Ishikawa (cell line): ENCODE results near the gene PSMB2.

Experiments used
- CEBPB ChIP-seq: IDR thresholded peaks from 2 replicates; pipeline ENCODE4 v1.6.1; 2012
- CREB1 ChIP-seq: IDR thresholded peaks from 2 replicates; pipeline ENCODE4 v1.6.1; 2012; ENCODE audit warnings: low read depth
- EGR1 ChIP-seq: IDR thresholded peaks from 2 replicates; pipeline ENCODE4 v1.6.1; 2012
- EP300 ChIP-seq: IDR thresholded peaks from 2 replicates; pipeline ENCODE4 v1.6.1; 2012; ENCODE audit warnings: borderline replicate concordance
- FOXM1 ChIP-seq: IDR thresholded peaks from 2 replicates; pipeline ENCODE4 v1.6.1; 2012; ENCODE audit warnings: low read depth, borderline replicate concordance
- NFIC ChIP-seq: IDR thresholded peaks from 2 replicates; pipeline ENCODE4 v1.6.1; 2012
- RAD21 ChIP-seq: IDR thresholded peaks from 2 replicates; pipeline ENCODE4 v1.6.1; 2012; ENCODE audit warnings: low read depth
- TAF1 ChIP-seq: IDR thresholded peaks from 2 replicates; pipeline ENCODE4 v1.6.1; 2012; ENCODE audit warnings: low read depth, mild to moderate bottlenecking
- TCF12 ChIP-seq: IDR thresholded peaks from 2 replicates; pipeline ENCODE4 v1.6.1; 2012; ENCODE audit warnings: low read depth
- TEAD4 ChIP-seq: IDR thresholded peaks from 2 replicates; pipeline ENCODE4 v1.6.1; 2012
- USF1 ChIP-seq: IDR thresholded peaks from 2 replicates; pipeline ENCODE4 v1.6.1; 2012
- YY1 ChIP-seq: IDR thresholded peaks from 2 replicates; pipeline ENCODE4 v1.6.1; 2012; ENCODE audit warnings: low read depth
- ZBTB7A ChIP-seq: IDR thresholded peaks from 2 replicates; pipeline ENCODE4 v1.6.1; 2012; ENCODE audit warnings: low read depth
- TF ChIP-seq, protein P1 (sequence below): IDR thresholded peaks from 2 replicates; pipeline ENCODE4 v1.6.1; 2012; ENCODE audit warnings: low read depth, mild to moderate bottlenecking
- TF ChIP-seq, protein P2 (sequence below): IDR thresholded peaks from 2 replicates; pipeline ENCODE4 v1.6.1; 2012

PSMB2 gene

DNA sequence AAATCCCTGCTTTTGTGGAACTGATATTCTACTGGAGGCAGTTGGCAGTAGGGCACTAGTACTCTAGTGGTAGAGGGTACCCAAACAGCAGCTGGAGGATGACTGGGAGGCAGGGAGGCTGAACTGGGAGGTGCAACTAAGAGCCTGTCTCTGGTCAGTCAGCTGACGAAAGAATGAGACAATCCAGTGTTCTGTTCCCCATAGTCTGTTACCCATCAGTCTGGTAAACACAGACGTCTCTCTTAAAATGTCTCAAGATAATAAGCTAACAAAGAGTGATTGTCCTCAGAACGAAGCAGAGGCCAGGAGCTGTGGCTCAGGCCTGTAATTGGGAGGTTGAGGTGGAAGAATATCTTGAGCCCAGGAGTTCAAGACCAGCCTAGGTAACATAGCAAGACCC is 37.9 kb downstream of the PSMB2 start:
- TF ChIP-seq TEAD4 (no peak), CREB1 (no peak), FOXM1 (no peak), NFIC (no peak), EP300 (no peak), TCF12 (no peak), RAD21 (no peak), YY1 (no peak), USF1 (no peak), TAF1 (no peak)

DNA sequence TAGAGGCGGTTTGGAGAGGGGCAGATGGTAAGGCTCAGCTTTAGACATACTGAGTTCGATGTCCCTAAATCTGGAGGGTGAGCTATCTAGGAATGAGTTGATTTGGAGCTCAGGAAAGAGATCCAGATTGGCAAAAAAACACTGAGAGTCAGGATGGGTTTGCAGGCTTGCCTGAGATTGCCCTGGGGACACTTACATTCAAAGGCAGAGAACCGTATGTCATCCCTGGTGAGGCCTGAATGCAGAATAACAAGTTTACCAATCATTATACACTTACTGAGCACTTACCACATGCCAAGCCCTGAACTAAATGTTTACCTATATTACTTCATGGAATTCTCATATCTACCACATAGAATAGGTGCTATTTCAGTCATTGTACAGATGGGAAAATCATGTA is 40.7 kb downstream of the PSMB2 start:
- TF ChIP-seq FOXM1 (no peak), USF1 (no peak), NFIC (no peak), YY1 (no peak), TCF12 (no peak), ZBTB7A (no peak), EP300 (no peak), EGR1 (no peak), TAF1 (no peak), CEBPB (no peak), CREB1 (no peak)
- TF ChIP-seq, protein P1, sequence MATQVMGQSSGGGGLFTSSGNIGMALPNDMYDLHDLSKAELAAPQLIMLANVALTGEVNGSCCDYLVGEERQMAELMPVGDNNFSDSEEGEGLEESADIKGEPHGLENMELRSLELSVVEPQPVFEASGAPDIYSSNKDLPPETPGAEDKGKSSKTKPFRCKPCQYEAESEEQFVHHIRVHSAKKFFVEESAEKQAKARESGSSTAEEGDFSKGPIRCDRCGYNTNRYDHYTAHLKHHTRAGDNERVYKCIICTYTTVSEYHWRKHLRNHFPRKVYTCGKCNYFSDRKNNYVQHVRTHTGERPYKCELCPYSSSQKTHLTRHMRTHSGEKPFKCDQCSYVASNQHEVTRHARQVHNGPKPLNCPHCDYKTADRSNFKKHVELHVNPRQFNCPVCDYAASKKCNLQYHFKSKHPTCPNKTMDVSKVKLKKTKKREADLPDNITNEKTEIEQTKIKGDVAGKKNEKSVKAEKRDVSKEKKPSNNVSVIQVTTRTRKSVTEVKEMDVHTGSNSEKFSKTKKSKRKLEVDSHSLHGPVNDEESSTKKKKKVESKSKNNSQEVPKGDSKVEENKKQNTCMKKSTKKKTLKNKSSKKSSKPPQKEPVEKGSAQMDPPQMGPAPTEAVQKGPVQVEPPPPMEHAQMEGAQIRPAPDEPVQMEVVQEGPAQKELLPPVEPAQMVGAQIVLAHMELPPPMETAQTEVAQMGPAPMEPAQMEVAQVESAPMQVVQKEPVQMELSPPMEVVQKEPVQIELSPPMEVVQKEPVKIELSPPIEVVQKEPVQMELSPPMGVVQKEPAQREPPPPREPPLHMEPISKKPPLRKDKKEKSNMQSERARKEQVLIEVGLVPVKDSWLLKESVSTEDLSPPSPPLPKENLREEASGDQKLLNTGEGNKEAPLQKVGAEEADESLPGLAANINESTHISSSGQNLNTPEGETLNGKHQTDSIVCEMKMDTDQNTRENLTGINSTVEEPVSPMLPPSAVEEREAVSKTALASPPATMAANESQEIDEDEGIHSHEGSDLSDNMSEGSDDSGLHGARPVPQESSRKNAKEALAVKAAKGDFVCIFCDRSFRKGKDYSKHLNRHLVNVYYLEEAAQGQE, result no peak
- TF ChIP-seq, protein P2, sequence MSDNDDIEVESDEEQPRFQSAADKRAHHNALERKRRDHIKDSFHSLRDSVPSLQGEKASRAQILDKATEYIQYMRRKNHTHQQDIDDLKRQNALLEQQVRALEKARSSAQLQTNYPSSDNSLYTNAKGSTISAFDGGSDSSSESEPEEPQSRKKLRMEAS, result no peak

DNA sequence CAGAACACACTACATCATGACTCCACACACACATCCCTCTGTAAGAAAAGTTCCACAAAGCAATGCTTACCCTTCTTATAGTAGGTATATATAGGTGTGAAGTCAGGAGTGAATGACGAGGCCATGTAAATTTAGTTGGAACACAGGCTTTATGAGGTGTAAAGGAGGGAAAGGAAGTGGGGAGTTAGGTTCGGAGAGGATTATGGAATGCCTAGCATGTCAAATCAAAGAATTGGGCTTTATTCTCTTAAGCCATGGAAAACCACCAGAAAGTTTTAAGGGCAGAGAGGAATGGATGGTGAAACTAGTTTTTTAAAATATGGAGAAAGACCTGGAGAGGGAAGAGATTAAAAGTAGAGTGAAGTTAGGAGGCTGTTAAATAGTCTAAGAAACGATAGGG is 41.9 kb downstream of the PSMB2 start:
- no peak for TF ChIP-seq NFIC
- no peak for TF ChIP-seq ZBTB7A

GRCh38 chr1:35598895-35599294 is 42.4 kb downstream of the PSMB2 start:
- TF ChIP-seq ZBTB7A (no peak), EGR1 (no peak)
- TF ChIP-seq, protein P1, result no peak

DNA sequence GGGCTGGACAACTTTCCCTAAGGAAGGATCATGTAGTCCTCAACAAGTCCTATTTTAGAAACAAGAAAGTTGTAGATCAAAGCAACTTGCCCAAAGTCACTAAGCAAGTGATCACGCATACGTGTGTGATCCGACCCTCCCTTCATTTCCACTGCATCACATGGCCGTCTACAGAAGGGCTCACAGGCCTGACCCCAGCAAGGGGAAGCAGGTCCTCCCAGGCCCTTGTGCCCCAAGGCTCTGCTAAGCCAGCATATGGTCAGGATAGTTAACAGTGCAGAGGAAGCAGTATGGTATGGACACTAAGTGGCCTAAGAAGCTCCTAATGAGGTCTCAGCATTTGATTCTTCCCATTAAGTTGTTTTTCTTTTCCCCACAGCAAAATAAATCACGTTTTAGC is 43.5 kb downstream of the PSMB2 start:
- TF ChIP-seq, protein P2, result no peak
- TF ChIP-seq, protein P1, result no peak
- TF ChIP-seq TAF1 (no peak), TEAD4 (no peak), EP300 (no peak), TCF12 (no peak)

DNA sequence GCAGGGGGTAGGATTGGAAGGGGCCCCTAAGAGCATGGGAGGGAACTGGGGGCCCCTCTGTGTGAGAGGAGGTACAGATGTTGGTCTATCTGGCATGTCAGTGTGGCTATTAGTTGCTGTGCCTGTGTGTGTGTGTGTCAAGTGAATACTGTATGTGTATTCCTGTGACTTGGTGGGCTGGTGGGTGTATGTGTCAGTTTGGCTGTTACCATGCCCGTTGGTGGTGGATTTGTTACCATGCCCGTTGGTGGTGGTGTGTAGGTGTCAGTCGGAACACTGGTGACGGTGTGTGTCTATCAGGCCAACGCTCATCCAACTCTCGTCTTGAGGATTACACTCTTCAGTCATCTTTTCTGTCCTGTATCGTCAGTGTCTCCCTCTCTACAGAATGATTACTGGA is 45.6 kb downstream of the PSMB2 start:
- TF ChIP-seq USF1 (no peak), ZBTB7A (no peak), TAF1 (no peak), YY1 (no peak), TEAD4 (no peak), EP300 (no peak), NFIC (no peak), TCF12 (no peak), CREB1 (no peak), FOXM1 (no peak), EGR1 (no peak), CEBPB (no peak), RAD21 (no peak)
- TF ChIP-seq, protein P2, result no peak
- TF ChIP-seq, protein P1, result no peak
